Activated CD8-positive, alpha-beta memory T cell treated with anti-CD3 and anti-CD28 coated beads for 24 hours (primary cell): Measurements from ENCODE around the gene RTKN2.

Experiments
- DNase-seq: peaks from one replicate; pipeline ENCODE4 v3.0.0-alpha.2; 2020

Gene RTKN2

DNA sequence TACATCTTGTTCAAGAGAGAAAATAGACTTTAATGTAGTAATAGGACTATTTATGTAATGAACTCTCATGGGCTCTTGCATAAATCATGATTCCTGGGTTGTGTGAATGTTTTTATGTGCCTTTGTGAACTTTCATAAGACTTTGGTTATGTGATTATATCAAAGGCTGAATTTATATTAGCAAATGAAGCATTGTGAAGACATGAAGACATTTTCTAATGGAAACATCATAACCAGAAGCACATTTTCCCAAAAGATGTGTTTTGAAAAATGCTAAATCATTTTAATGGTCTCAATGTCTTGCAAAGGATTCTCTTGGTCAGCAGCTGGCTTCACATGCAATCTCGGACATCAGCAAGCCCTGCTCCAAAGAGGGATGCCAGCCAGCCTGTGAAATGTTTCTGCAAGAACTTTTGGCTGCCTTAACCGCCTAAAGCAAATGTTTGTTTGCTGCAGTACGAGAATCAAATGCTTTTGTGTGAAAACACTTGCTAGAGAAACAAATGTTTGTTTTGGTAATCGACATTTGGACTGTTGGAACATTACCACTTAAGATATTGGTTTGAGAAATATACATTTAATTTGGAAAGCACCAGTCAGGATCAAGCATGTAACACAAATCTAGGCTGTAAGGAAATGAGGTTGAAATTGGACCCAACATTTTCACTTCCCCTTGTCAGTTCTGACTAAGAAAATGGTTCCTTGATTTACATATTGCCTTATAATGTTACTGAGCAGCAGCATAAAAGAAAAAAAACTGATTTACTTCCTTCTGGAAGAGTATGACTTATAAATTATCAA lies 102.1 kb downstream of the RTKN2 start:
- no peak for DNase-seq

DNA sequence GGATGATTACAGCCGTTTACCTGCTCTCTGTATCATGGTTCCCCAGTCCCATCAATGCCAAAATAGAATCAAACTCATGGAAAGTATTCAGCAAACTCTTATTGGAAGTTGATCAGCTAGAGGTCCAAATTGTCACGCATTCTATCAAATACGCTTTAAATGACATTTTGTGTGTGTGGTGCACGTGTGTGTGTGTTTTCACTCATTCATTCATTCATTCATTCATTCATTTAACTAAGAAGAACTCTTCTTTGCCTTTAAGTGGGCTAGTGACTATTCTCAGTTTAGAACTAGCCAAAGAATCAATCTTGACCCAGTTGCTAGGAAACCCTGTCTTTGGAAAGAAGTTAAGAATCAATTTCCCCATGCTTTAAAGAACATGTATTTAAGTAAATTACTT lies 102.8 kb downstream of the RTKN2 start:
- DNase-seq: no peak

DNA sequence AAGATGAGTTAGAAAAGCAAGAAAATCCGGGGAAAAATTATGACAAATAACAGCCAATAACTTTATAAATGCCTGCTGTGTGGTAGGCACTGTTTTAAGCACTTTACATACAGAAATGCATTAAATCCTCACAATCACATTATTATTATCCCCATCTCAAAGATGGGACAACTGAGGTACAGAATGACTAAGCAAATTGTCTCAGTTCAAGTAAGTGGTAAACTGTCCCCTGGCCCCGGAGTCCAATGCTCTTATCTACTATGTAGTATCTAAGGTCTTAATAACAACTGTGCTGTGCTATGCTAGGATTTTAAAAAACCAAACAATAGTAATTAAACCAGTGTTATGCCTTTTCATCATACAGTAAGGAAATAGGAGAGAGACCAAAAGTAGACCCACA lies 105.6 kb downstream of the RTKN2 start:
- DNase-seq: no peak

DNA sequence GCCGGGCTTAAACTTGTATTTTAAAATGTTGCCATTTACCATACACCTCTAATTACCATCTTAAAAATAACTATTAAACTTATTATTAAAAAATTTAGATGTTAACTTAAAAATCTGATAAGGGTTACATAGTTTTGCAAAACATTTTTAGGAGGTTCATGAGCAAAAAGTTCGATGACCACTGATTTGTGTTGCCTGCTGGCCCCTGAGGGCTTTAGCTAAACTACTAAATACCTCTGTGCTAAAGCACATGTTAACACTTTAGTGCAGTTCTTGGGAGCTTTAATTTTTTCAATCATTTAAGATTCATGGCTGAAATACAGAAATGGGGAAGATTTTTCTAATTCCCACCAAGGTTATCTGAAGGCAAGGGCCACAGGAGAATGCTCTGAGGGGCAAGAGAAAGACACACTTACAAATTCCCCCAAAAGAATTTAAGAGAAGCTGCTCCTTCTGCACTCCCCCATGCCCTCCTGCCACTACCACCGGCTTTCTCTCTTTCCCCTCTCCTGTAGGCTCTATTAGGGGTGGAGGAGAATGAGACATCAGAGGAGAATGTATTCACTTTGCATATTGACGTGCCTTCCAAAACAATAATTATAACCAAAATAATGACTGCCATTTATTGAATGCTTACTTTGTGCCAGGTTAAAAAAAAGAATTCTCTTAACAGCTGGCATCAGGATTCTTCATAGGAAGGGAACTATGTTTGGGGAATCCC lies 106.2 kb downstream of the RTKN2 start:
- no peak for DNase-seq

DNA sequence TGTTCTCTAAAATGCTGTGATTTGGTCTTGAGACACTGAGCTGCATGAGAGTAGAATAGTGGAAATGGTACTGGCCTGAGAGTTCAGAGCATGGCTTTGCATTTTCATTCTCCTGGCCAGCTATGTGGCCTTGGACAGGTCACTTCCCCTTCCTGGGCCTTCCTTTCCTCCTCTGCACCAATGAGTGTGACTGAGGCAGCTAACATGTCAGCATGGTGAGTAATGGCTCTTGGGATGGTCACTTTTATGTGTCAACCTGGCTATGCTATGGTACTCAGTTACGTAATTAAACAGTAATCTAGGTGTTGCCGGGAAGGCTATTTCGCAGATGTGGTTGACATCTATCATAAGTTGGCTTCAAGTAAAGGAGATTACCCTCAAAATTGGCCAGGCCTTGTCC lies 109.3 kb downstream of the RTKN2 start:
- DNase-seq: no peak

GRCh38 chr10:62157601-62158000 lies 111.0 kb downstream of the RTKN2 start:
- no peak for DNase-seq

GRCh38 chr10:62155054-62155680 lies 113.5 kb downstream of the RTKN2 start:
- DNase-seq: no peak

- no peak for DNase-seq
Observed at GRCh38 chr10:62154231-62154630, 114.4 kb downstream of the RTKN2 start.

DNA sequence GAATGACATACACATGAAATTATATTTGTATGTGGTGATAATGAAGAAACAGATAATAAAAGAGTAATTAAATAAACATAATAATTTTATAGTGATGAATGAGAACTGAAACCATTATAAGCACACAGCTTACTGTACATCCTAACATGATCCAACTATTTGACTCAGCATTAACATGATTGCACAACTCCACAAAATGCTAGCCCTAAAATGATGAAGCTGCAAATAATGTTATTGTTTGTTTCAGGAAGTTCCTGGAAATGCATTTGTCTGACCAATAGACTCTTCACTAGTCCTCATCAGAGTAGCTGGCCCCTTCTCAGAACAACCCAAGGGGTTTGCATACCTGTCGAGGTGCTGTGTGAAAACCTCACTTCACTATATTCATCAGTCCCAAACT lies 115.5 kb downstream of the RTKN2 start:
- no peak for DNase-seq

DNA sequence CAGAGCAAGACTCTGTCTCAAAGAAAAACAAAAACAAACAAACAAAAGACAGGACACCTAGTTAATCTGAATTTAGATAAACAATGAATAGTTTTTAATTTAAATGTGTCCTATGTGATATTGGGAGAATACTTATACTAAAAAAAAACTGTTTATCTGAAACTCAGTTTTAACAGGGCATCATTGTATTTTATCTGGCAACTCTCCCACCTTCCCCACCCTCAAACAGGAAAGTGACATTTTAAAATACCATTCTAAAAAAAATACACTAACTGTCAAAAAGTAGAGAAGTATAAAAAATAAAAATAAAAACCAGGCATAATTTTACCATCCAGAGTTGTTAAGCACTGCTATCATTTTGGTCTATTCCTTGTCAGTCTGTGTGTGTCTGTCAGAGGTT lies 119.0 kb downstream of the RTKN2 start:
- DNase-seq: no peak

GRCh38 chr10:62148155-62148554 lies 120.5 kb downstream of the RTKN2 start:
- DNase-seq: no peak

DNA sequence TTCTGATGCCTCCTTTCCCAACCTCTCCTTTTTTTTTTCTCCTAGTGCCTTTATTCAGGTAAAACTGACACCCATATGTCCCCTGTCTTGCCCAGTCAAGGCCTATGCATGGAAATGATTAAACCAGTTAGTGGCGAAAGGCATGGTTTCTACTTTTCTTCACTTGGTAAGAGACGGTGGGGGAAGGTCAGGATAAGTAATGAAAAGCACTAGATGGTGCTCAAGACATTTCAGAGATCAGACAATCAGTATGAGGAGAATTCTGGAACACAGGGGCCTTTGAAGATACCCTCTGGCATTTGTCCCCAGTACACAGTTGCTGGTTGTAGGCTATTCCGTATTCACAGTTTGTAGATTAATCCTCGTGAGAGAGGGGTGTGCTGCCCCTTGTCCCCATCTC lies 121.2 kb downstream of the RTKN2 start:
- no peak for DNase-seq

DNA sequence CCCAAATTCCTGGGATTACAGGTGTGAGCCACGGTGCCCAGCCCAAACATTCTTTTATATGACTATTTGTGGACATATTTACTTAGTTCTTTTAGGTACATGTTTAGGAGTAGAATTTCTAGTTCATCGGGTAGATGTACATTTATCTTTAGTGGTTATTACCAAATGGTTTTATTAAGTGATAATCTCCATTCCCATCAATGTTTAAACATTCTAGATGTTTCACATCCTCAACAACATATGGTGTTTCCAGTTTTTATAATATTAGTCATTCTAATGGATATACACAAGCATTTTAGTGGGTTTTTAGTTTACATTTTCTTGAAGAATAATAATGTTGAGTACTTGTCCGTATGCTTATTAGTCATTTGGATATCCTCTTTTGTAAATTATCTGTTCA lies 131.7 kb downstream of the RTKN2 start:
- no peak for DNase-seq

GRCh38 chr10:62133618-62134017 lies 135.0 kb downstream of the RTKN2 start:
- no peak for DNase-seq
